Measurements from ENCODE around the gene PXN. TPM values are rescaled to one million over a fixed set of nuclear protein-coding genes. Genes with fewer than 3 reads are reported as not detected.
A peak's percentile ranks its signal among the peaks of the same experiment; 100 is the strongest.
"Not testable (repeated sequence)": the region's sequence is repeated elsewhere in the genome, so short reads cannot be mapped to it uniquely, and the experiment has no call there.

PXN gene
- total RNA-seq, 1 donor: 63.0 TPM

DNA sequence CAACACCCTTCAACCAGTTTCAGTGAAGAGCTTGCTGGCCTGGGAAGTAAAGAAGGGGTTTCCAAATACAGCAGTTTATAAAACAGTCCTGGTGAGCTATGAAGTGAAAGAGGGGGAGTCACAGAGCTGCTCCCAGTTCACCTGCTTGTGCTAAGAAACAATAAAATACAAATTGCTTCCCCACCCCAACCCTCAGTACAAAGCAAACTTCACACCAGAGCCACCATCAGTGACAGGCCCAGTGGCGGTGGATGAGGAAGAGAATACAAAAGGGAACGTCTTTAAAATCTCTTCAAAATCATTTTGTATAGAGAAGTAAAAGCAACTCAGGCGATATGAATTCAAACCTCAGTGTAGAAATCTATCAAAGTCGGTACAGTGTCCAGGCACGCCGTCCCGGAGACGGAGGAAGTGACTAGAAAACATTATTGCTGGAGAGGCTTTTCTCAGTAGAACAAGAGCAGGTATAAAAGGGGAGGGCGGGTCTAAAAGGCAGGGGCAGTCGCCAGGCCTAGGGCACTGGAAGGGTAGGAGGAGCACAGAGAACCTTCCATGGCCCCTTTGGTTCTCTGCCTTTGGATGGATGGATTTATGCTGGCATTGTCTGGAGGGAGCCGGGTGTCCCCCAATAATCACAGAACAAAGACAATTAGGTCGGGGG lies 54.2 kb downstream of the PXN start:
- DNase-seq (ENCODE audit: low read depth): no peak
- H3K4me3 ChIP-seq (ENCODE audit: low read depth, low read length): no peak overlapping the region
- TF ChIP-seq, protein P1, sequence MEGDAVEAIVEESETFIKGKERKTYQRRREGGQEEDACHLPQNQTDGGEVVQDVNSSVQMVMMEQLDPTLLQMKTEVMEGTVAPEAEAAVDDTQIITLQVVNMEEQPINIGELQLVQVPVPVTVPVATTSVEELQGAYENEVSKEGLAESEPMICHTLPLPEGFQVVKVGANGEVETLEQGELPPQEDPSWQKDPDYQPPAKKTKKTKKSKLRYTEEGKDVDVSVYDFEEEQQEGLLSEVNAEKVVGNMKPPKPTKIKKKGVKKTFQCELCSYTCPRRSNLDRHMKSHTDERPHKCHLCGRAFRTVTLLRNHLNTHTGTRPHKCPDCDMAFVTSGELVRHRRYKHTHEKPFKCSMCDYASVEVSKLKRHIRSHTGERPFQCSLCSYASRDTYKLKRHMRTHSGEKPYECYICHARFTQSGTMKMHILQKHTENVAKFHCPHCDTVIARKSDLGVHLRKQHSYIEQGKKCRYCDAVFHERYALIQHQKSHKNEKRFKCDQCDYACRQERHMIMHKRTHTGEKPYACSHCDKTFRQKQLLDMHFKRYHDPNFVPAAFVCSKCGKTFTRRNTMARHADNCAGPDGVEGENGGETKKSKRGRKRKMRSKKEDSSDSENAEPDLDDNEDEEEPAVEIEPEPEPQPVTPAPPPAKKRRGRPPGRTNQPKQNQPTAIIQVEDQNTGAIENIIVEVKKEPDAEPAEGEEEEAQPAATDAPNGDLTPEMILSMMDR (IDR thresholded peaks at IDR 0.05; ENCODE audit: insufficient read depth, low read depth, low read length): no peak

DNA sequence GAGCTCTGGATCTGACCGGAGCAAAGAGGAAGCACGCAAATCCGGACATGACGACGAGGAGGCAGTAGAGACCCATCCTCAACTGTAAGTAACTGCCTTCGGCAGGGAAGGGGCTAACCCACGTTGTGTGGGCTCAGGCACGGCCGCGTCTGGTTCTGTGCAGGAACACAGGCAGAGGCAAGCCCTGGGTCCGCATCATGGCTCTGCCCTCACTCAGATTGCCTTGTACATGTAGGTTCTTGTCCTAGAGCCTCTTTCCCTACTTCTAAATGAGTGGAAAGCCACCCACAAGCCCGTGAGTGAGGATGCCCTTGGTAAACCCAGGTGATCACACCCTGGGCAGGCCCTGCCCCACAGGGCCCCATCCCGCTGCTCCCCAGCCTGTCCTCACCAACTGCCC lies 55.7 kb downstream of the PXN start:
- H3K4me3 ChIP-seq (ENCODE audit: low read depth, low read length): no peak overlapping the region
- TF ChIP-seq, protein P1 (IDR thresholded peaks at IDR 0.05; ENCODE audit: insufficient read depth, low read depth, low read length): no peak
- no peak for DNase-seq (ENCODE audit: low read depth)

DNA sequence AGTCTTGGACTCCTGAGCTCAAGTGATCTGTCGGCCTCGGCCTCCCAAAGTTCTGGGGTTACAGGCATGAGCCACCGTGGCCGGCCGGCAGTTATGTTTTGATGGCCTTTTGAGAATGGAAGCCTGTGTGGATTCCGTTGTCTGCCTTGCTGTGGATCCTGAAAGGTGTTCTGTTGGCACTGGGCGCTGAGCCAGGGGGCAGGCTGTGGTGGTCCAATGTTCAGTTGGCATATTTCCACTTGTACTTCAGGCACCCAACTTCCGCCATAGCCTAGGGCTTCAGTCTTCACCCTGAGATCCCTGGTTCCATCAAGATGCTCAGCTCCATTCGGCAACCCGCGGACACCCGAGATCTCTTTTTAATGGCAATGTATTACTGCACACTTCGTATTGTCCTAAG lies 58.3 kb downstream of the PXN start:
- no peak overlapping the region for H3K4me3 ChIP-seq (ENCODE audit: low read depth, low read length)
- TF ChIP-seq, protein P1 (IDR thresholded peaks at IDR 0.05; ENCODE audit: insufficient read depth, low read depth, low read length): no peak

DNA sequence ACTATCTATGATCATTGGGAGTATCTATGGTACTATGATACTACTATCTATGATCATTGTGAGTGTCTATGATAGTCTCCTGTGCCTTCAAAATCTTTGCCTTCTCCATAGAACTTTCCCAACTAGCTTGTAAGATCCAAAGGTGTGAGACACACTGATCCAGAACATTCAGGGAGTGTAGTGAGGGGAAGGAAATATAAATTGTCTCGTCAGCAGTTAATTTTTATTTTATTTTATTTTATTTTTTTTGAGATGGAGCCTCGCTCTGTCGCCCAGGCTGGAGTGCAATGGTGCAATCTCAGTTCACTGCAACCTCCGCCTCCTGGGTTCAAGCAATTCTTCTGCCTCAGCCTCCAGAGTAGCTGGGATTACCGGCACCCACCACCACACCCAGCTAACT lies 58.7 kb downstream of the PXN start:
- not testable (repeated sequence) for H3K4me3 ChIP-seq (ENCODE audit: low read depth, low read length); DNase-seq (ENCODE audit: low read depth)

More for the DNA sequence above, 58.3 kb downstream of the PXN start:
- DNase-seq (ENCODE audit: low read depth): no peak

DNA sequence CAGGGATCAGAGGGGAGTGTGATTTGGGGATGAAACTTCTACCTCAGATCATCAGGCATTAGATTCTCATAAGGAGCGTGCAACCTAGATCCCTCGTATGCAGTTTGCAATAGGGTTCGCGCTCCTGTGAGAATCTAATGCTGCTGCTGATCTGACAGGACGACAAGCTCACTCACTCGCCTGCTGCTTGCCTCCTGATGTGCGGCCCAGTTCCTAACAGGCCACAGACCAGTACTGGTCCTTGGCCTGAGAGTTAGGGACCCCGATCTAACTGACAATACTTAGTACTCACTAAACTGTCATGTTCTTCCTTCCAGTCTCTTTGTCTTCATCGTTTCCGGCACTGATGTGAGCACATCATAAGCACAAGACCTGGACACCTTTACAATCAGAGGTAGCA lies 59.3 kb downstream of the PXN start:
- DNase-seq (ENCODE audit: low read depth): no peak
- TF ChIP-seq, protein P1 (IDR thresholded peaks at IDR 0.05; ENCODE audit: insufficient read depth, low read depth, low read length): no peak
- no peak overlapping the region for H3K4me3 ChIP-seq (ENCODE audit: low read depth, low read length)

DNA sequence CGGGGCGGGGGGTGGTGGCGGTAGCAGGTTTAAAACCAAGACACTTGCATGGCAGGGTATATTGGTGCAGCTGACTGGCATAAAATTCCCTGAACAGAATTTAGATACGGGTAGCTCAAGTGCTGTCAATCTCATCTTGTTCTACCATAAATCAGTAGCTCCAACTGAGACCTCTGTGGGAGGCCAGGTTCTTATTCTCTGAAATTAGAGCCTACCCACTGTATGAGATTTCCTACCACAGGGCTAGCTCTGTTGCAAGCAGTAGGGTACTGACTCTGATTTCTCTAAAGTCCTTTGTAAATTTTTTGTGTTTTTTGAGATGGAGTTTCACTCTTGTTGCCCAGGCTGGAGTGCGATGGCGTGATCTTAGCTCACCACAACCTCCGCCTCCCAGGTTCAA lies 61.4 kb downstream of the PXN start:
- no peak overlapping the region for H3K4me3 ChIP-seq (ENCODE audit: low read depth, low read length)
- no peak for DNase-seq (ENCODE audit: low read depth)
- TF ChIP-seq, protein P1 (IDR thresholded peaks at IDR 0.05; ENCODE audit: insufficient read depth, low read depth, low read length): no peak

DNA sequence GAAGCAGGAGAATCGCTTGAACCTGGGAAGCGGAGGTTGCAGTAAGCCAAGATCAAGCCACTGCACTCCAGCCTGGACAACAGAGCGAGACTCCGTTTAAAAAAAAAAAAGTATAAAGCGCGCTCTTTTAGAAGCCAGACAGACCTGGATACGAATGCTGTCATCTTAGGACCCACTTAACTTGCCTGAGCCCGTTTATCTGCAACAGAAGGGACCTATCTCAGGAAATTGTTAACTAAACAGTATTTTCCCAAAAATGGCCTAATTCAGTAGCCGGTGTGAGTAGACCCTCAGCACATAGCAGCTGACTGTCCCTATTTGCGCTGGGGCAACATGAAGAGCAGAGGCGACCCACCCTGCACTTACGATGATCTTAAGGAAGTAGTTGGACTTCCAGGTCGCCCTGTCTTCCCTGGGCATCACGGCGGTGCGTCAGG lies 65.1 kb downstream of the PXN start:
- no peak for DNase-seq (ENCODE audit: low read depth)
- TF ChIP-seq, protein P1 (IDR thresholded peaks at IDR 0.05; ENCODE audit: insufficient read depth, low read depth, low read length): no peak
- H3K4me3 ChIP-seq (ENCODE audit: low read depth, low read length): peak overlapping the region; percentile 99
